A673 (cell line): ENCODE measurements around the gene SRD5A1. TPM values are rescaled to one million over a fixed set of nuclear protein-coding genes. Genes with fewer than 3 reads are reported as not detected.

Source experiments
- BruUV-seq: library from RNA; stranded (reverse); fragments of 400-500 nt; replicated peaks from 2 replicates; lab custom pipeline; 2021; lab: Mats Ljungman, UMichigan
- CTCF ChIA-PET: fragments of 300-600 bp; sonication (Branson Sonifier 250); formaldehyde crosslinking; loops from one replicate; lab custom pipeline; 2022; ENCODE audit warnings: antibody characterized with exemption; lab: Charles Lee
- POLR2A ChIA-PET: fragments of 300-600 bp; sonication (Branson Sonifier 250); formaldehyde crosslinking; loops from one replicate; lab custom pipeline; 2022; ENCODE audit warnings: antibody characterized with exemption; ENCODE audit not compliant: low non-redundant PET; lab: Charles Lee
- DNase-seq: peaks from one replicate; pipeline ENCODE4 v3.0.0-alpha.2; 2015; ENCODE audit warnings: low spot score
- H3K27ac ChIP-seq: fragments of 200-600 bp; sonication (generic); 2 replicates; pipeline ENCODE4 v1.5.1; 2016; ENCODE audit warnings: mixed run types, low read depth, mild to moderate bottlenecking, mixed read lengths, antibody characterized with exemption, low read length; ENCODE audit not compliant: poor library complexity, severe bottlenecking
- H3K27me3 ChIP-seq: fragments of 200-600 bp; sonication (generic); replicated peaks from 2 replicates; pipeline ENCODE4 v1.6.1; 2017; ENCODE audit warnings: mixed run types, low read depth, mild to moderate bottlenecking, mixed read lengths, antibody characterized with exemption, low read length; ENCODE audit not compliant: insufficient read depth, poor library complexity
- H3K36me3 ChIP-seq: fragments of 200-600 bp; sonication (generic); 2 replicates; pipeline ENCODE4 v1.6.1; 2016; ENCODE audit warnings: mixed run types, mild to moderate bottlenecking, mixed read lengths, antibody characterized with exemption, low read length; ENCODE audit not compliant: insufficient read depth, poor library complexity, severe bottlenecking
- H3K4me1 ChIP-seq: fragments of 200-600 bp; sonication (generic); 2 replicates; pipeline ENCODE4 v1.6.1; 2017; ENCODE audit warnings: mixed run types, mild to moderate bottlenecking, mixed read lengths, antibody characterized with exemption, low read length; ENCODE audit not compliant: insufficient read depth, poor library complexity, severe bottlenecking
- H3K4me3 ChIP-seq: fragments of 200-600 bp; sonication (generic); 2 replicates; pipeline ENCODE4 v1.5.1; 2016; ENCODE audit warnings: low read depth, mixed run types, mild to moderate bottlenecking, mixed read lengths, low read length; ENCODE audit not compliant: poor library complexity, severe bottlenecking
- H3K9me3 ChIP-seq: fragments of 200-600 bp; sonication (generic); 2 replicates; pipeline ENCODE4 v1.6.1; 2016; ENCODE audit warnings: mixed run types, low read depth, mild to moderate bottlenecking, mixed read lengths, antibody characterized with exemption, low read length; ENCODE audit not compliant: poor library complexity, severe bottlenecking
- CTCF ChIP-seq: fragments of 300-800, 200-600 bp; sonication (generic); conservative IDR thresholded peaks from 2 replicates; pipeline ENCODE4 v1.5.1; 2017; ENCODE audit warnings: low read depth, mild to moderate bottlenecking, antibody characterized with exemption, low read length, moderate library complexity, mixed read lengths
- EZH2 ChIP-seq: fragments of 200-600 bp; sonication (generic); IDR thresholded peaks from 2 replicates; pipeline ENCODE4 v1.6.1; 2017; ENCODE audit warnings: borderline replicate concordance, low read depth, mild to moderate bottlenecking, mixed read lengths, antibody characterized with exemption, low read length; ENCODE audit not compliant: poor library complexity, severe bottlenecking
- intact Hi-C: fragments of 100-400 bp; cut with micrococcal nuclease; formaldehyde crosslinking; loops from one replicate; pipeline ENCODE4 v1.10.0; 2022; ENCODE audit not compliant: unreplicated experiment
- total RNA-seq: library from RNA; stranded (reverse); gene quantifications from 2 replicates; pipeline ENCODE4 v1.2.3, GENCODE V29; 2021

SRD5A1 gene
- total RNA-seq, 1 experiment from 2014 or later = 32.0 TPM

DNA sequence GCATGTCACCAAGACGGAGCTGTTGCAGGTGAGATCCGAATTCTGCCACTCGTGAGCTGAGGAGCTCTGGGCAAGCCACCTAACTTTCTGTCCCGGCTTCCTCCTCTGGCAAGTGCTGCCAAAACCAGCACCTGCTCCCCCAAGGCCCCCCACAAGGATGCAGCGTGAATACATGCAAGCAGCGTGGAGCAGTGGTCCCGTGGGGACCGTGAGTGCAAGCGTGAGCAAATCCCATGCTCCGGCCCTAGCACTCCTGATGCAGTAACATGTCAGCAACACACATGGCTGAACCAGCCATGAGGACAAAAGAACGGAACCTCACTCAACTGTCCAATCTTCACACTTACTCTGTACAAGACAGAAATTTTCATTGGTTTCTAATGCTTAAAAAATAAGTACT, 31.4 kb upstream of the SRD5A1 start:
- H3K27me3 ChIP-seq = no peaks in the 10 kb centered on the region
- no peak overlapping the region for H3K27ac ChIP-seq
- no peaks in the 10 kb centered on the region for H3K9me3 ChIP-seq
- H3K4me3 ChIP-seq = no peak overlapping the region
- CTCF ChIA-PET = no interaction called here
- DNase-seq = no peak
- no TSS peak for BruUV-seq
- TF ChIP-seq CTCF (no peak), EZH2 (no peak)
- H3K36me3 ChIP-seq = peaks cover 75% of the 10 kb centered on the region
- intact Hi-C loops = no loop called here
- POLR2A ChIA-PET = no interaction called here
- H3K4me1 ChIP-seq = no peaks in the 10 kb centered on the region

DNA sequence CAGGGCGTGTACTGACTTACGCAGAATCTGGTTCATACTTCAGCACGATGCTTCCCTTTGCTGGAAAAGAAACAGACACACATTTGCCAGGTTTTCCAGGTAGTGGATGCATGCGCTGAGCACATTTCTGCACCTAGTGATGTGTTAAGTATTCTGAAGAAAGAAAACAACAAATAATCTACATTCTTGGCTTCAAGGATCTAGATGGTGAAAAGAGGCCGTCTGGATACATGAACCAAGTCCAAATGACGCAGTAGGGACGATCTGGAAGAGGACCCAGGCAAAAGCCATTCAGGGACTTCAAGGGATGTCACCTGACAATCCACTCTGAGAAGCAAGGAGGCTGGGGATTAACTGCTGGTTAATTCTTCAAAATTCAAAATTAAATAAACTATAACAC, 30.8 kb upstream of the SRD5A1 start:
- BruUV-seq = no TSS peak
- Histone ChIP-seq H3K4me3 (no peak overlapping the region), H3K9me3 (no peaks in the 10 kb centered on the region), H3K4me1 (no peaks in the 10 kb centered on the region), H3K27me3 (no peaks in the 10 kb centered on the region), H3K36me3 (peaks cover 82% of the 10 kb centered on the region), H3K27ac (no peak overlapping the region)
- ChIA-PET CTCF (no interaction called here), POLR2A (no interaction called here)
- intact Hi-C loops = no loop called here
- DNase-seq = no peak
- TF ChIP-seq EZH2 (no peak), CTCF (no peak)

- BruUV-seq = no TSS peak
- Histone ChIP-seq H3K9me3 (no peaks in the 10 kb centered on the region), H3K27ac (no peak overlapping the region), H3K36me3 (peaks cover 85% of the 10 kb centered on the region), H3K4me1 (no peaks in the 10 kb centered on the region), H3K27me3 (no peaks in the 10 kb centered on the region), H3K4me3 (no peak overlapping the region)
- ChIA-PET POLR2A (no interaction called here), CTCF (no interaction called here)
- intact Hi-C loops = no loop called here
- TF ChIP-seq EZH2 (no peak), CTCF (no peak)
- no peak for DNase-seq
Observed at GRCh38 chr5:6603643-6604042, 29.6 kb upstream of the SRD5A1 start.
